GM13977 (cell line): ENCODE data around the gene ZSCAN2.
A peak's percentile ranks its signal among the peaks of the same experiment; 100 is the strongest.

Source experiments
- DNase-seq: peaks from one replicate; pipeline ENCODE4 v3.0.0; 2012; ENCODE audit warnings: low spot score
- CTCF ChIP-seq: IDR thresholded peaks from 2 replicates; pipeline ENCODE4 v1.5.1; 2012; ENCODE audit warnings: mild to moderate bottlenecking, control low read depth; ENCODE audit not compliant: insufficient read depth; ENCODE audit errors: extremely low read depth, missing control alignments
- in situ Hi-C: fragments of 300-500 bp; cut with MboI; formaldehyde crosslinking; loops from one replicate; pipeline ENCODE4 v1.12.0; 2022; ENCODE audit warnings: low sequenced_read_pairs, low pct_unique_long_range_greater_than_20kb, mixed read lengths, inconsistent platforms; ENCODE audit not compliant: unreplicated experiment

ZSCAN2 gene

GRCh38 chr15:84624359-84624758 lies 23.6 kb downstream of the ZSCAN2 start:
- TF ChIP-seq CTCF = no peak
- in situ Hi-C loops = no loop called here
- DNase-seq = no peak

DNA sequence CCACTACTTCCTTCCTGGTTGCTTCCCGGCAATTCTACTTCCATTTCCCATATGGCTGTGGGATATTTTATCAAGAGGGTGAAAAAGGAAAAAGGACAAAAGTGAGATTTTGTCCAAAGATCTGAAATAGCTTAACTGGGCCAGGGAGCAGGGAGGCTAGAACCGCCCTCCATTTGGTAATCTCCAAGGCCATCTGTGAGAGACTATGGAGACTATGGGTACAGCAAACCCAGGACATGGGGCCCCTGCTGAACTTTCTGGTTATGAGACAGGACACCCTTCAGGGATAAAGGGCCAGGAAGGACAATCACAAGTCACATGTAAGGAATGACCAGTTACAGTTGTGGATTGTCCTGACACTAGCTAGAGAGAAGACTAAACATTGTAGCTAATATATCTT lies 24.3 kb downstream of the ZSCAN2 start:
- in situ Hi-C loops = no loop called here
- no peak for TF ChIP-seq CTCF
- DNase-seq = no peak

DNA sequence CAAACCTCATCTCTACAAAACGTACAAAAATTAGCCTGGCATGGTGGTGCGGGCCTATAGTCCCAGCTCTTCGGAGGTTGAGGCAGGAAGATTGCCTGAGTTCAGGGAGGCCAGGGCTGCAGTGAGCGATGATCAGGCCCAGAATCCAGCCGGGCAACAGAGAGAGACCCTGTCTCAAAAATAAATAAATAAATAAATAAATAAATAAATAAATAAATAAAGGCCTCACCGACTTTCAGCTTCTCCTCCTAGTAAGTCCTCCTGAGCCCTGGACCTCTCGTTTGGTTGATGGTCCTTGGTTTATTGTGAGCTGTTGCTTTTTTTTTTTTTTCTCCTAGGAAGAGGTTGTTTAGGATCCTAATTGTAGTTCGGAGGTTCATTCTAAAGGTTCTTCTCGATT lies 28.2 kb downstream of the ZSCAN2 start:
- TF ChIP-seq CTCF = no peak
- in situ Hi-C loops = no loop called here
- DNase-seq = no peak

- in situ Hi-C loops = no loop called here
- DNase-seq = no peak
- TF ChIP-seq CTCF = no peak
Measured at GRCh38 chr15:84631706-84632272, 31.0 kb downstream of the ZSCAN2 start.

DNA sequence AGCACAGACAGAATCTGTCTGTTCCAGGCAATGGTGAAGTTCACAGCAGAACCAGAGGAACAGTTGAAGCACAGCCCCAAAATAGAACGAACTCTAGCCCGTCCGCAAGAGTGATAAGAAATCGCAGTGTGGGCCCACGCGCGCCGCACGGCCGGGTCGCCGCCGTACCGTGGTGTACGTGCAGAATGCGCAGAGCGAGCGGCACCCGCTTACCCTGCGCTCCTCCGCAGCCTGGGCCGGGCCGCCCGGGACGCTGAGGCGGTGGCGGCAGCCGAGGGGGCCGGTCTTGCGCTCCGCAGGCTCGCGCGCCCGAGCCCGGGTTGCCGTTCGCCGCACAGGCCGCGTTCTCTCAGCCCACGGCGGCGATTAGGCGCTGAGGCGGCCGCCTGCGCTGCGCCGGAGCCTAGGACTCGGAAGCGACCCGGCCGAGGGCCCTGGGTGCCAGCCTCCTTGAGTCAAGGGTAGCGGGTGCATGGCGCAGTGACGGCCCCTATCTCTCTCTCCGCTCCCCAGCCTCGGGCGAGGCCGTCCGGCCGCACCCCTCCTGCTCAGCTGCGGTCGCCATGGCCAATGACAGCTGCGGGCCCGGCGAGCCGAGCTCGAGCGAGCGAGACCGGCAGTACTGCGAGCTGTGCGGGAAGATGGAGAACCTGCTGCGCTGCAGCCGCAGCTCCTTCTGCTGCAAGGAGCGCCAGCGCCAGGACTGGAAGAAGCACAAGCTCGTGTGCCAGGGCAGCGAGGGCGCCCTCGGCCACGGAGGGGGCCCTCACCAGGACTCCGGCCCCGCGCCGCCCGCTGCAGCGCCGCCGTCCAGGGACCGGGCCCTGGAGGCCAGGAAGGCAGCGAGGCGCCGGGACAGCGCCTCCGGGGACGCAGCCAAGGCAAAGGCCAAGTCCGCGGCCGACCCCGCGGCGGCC lies 32.8 kb downstream of the ZSCAN2 start:
- no peak for TF ChIP-seq CTCF
- peak; percentile 64 for DNase-seq
- in situ Hi-C loops = no loop called here

GRCh38 chr15:84634228-84634837 lies 33.5 kb downstream of the ZSCAN2 start:
- no peak for TF ChIP-seq CTCF
- no peak for DNase-seq
- in situ Hi-C loops = no loop called here
